IPS-18c (cell line): Measurements from ENCODE around the gene BLOC1S5.

Source experiments
- H3K4me3 ChIP-seq: 2 replicates; pipeline ENCODE4 v1.7.0; 2013; ENCODE audit warnings: low read depth, mild to moderate bottlenecking, low read length, moderate library complexity; ENCODE audit not compliant: insufficient read depth
- H3K9me3 ChIP-seq: one replicate; pipeline ENCODE4 v1.6.1; 2013; ENCODE audit warnings: mild to moderate bottlenecking, low read length, moderate library complexity; ENCODE audit not compliant: control insufficient read depth, insufficient read depth

The BLOC1S5 gene

DNA sequence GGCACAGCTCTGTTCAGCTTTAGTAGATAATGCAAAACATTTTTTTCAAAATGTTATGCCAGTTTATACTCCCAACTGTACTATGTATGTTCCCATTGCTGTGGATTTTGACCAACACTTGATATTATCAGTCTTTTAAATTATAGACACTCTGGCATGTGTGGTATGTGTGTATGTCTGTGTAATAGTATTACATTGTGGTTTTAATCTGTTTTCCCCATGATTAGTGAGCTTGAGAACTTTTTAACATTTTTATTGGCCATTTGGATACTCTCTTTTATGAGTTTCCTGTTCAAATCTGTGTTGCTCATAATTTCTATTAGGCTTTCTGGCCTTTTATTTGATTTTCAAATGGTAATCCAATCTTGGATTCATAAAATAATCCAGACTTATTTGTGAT, 84.4 kb downstream of the BLOC1S5 start:
- no peaks in the 10 kb centered on the region for H3K9me3 ChIP-seq
- no peak overlapping the region for H3K4me3 ChIP-seq

DNA sequence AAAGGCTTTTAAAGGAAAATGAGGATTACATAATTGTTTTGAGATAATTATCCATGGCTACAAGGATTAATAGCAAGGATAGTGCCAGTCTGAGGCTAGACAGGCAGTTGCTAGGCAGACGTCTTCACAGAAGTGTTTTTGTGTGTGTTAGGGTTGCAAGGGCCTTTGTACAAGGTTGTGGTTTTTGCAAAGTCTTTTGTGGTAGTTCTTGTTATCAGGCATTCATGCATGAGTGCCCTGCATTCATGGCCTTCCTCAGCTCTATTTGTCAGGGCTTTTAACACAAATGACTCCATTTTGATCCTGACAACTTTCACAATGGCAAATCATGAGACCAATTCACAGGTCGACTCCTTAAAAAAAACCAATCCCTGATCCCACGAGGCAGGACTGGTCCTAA, 85.5 kb downstream of the BLOC1S5 start:
- Histone ChIP-seq H3K4me3 (no peak overlapping the region), H3K9me3 (no peaks in the 10 kb centered on the region)

DNA sequence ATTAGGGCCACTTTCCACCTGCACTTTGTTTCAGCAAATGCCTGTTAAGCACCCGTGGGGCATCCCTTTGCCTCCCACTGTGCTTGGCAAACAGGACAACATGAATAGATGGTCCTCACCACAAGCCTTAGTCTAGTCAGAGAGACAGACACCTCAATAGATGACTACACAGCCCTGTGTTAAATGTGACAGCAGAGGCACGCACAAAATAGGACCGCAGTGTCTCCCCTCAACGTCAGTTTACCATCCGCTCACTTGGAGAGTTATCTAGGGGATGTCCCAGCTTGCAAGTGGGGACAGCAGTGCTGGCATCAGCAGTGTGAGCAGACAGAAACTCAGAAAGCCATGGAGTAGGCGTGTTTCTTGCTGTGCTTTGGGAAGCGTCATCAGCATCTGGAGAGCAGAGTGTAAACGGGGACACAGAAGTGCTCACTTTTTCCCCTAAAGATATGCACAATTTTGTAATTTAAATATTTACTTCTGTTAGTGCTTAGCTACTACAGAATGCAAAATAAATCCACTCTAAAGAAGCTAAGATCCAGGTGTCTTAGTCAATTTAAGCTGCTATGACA, 87.6 kb downstream of the BLOC1S5 start:
- Histone ChIP-seq H3K4me3 (no peak overlapping the region), H3K9me3 (no peaks in the 10 kb centered on the region)

DNA sequence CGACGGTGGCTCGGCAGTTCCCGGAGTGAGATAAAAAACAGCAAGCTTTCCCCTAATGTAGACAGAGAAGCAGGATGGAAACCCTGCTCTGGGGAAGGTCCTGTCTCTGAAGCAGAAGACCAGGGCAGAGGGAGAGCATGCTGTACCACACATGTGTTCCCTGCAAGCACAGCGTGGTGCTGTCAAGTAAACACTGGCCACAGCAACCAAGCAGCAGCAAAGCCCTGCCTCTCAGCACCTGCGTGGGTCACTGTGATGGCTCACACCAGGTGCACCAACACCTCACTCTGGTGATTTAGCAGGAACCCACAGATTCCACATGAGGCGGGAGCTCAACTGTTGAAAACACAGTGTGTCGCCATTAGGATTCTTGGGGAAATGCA, 88.4 kb downstream of the BLOC1S5 start:
- H3K4me3 ChIP-seq = no peak overlapping the region

DNA sequence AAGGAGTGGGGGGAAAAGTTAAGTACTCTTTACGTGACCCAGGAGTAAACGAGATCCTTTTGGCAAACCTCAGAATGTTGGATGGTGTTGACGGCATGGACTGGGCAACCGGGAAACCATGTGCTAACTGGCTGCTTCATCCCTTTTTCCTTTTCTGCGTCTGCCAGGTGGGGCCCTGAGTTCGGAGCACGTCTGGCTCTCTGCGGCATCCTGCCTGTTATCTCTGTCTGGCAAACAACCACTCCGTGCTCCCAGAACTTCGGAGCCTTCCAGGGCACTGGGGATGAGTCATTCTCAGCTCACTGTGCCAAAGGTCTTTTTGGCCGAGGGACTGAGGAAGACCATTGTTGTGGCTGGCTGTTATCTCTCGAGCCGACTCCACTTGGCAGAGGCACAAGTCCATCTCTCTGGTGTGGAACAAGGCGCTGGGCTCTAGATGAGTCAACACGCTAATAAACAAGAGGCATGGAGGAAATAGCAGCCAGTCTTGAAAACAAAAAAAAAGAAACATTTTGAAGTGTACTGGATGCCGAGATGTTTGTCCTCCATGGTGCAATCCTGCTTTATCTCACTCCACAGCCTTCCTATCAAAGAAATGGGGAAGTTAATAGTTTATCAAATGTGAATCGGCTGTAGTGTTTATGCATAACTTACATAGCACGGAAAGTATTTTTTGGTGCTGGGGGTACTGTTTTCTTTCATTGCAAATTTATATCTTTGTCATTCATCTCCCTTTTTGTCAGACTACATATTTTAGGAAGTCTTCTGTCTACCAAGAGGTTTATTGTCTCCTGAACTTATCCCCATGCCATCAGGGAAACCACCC, 89.0 kb downstream of the BLOC1S5 start:
- no peak overlapping the region for H3K4me3 ChIP-seq

More for the DNA sequence above, 88.4 kb downstream of the BLOC1S5 start:
- H3K9me3 ChIP-seq = no peaks in the 10 kb centered on the region

DNA sequence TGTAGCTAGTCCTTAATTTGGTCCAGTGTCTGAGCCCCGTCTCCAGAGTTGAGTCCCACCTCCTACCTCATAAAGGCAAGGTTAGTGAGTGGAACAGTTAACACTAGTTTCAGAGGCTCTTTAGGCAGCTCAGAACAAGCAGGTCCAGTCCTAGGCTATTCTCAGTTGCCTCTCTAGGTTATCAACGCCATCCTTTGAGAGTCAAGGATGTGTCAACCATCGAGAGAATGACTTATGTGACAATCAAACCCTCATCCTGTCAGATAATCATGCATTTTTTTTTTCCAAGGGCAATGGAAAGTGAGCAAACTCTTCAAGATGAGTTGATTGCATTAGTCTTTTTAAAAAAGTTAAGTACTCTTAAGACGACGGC, 89.6 kb downstream of the BLOC1S5 start:
- Histone ChIP-seq H3K4me3 (no peak overlapping the region), H3K9me3 (peaks cover 4% of the 10 kb centered on the region)

More for the DNA sequence above, 89.0 kb downstream of the BLOC1S5 start:
- peaks cover under 1% of the 10 kb centered on the region for H3K9me3 ChIP-seq

DNA sequence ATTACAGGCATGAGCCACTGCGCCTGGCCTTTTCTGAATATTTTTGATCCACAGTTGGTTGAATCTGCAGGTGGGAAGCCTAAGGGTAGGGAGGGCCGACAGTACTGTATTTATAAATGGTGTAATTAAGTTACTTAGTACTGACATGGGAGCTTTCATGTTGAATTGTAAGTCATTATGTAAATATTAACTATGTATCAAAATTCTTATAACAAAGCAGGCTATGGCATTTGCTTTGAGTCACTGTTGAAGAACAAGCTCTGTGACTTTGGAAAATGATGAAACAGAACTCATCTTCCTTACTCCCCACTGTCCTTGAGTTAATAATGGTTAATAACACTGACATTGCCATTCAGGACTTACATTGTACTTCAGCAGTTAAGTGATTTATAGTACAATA, 90.6 kb downstream of the BLOC1S5 start:
- H3K9me3 ChIP-seq = peaks cover 6% of the 10 kb centered on the region
- no peak overlapping the region for H3K4me3 ChIP-seq

DNA sequence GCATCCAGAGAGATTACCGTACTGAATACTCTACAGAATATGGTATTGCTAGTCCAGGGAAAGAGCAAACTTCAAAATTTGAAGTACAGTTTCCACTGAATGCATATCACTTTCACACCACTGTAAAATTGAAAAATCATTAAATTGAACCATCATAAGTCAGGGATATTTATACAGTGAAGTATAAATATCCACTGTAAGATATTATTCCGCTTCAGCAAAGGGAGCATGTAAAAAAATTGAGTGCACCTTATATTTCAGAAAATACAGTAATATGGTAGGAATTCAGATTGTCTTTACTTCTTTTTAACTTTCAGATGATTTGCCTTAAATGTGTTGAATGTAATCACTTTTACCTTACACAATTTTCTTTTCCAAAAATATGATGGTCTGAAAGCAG, 92.7 kb downstream of the BLOC1S5 start:
- Histone ChIP-seq H3K9me3 (peaks cover 6% of the 10 kb centered on the region), H3K4me3 (no peak overlapping the region)

DNA sequence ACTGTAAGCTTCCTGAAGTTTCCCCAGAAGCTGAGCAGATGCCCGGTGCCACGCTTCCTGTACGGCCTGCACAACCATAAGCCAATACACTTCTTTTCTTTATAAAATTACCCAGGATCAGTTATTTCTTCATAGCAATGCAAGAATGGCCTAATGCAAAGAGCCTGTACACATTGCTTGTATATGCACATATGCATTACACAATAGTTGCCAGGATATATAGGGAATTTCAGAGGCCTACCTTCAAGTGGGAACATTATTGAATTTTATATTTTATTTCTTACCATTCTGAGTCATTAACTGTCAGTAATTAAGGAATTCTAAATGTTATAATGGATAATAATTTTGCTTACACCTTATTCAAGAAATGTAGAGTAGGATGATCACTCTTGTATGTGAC, 93.6 kb downstream of the BLOC1S5 start:
- H3K4me3 ChIP-seq = no peak overlapping the region

More for the DNA sequence above, 93.6 kb downstream of the BLOC1S5 start:
- H3K9me3 ChIP-seq = peaks cover 6% of the 10 kb centered on the region
